Effector CD4-positive, alpha-beta T cell (primary cell): Measurements from ENCODE around the gene CDH20.

ENCODE experiments used
- DNase-seq: peaks from one replicate; pipeline ENCODE4 v3.0.0-alpha.2; 2020

CDH20 gene

DNA sequence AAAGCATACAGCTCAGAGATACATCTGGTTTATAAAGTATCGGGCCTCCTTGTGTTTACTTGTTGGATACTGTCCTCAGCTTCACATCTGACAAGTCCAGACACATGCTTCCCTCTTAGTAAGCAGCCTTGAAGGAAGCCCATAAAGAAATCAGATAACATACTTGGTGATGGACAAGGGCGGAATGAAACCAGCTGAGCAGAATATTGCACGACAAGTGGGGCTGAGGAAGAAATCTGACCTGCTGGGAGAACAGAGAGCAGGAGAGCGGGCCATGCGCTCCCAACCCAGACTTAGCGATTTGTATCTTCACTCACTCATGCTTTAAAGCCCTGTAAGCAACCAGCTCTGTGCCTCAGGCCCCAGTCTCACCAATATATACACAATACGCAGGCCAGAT, 208.4 kb downstream of the CDH20 start:
- no peak for DNase-seq

DNA sequence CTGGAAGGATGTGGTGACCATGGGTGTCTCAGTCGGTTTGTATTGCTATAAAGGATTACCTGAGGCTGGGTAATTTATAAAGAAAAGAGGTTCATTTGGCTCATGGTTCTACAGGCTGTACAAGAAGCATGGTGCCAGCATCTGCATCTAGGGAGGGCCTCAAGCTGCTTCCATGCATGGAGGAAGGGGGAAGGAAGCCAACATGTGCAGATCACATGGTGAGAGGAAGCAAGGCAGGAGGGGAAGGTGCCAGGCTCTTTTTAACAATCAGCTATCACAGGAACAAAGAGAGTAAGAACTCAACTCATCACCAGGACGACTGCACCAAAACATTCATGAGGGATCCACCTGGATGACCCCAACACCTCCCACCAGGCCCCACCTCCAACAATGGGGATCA, 209.4 kb downstream of the CDH20 start:
- DNase-seq = no peak

DNA sequence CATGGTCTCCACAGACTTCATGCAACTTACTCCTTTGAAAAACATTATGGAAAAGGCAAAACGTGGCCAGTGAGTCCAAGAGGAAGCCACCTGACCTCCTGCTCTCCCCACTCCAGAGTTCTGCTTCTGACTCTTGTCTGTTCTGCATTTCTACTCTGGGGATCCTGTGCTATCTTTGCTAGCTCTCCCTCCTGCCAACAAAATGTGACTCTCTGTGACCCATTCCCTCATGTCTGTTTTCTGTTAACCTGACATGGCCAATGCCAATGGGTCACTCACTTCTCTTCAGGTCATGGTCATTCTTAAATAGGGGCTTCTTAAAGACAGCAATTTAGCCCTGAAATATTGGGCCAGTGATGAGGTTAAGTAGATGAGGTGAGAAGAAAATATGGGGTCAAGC, 210.3 kb downstream of the CDH20 start:
- DNase-seq = no peak

DNA sequence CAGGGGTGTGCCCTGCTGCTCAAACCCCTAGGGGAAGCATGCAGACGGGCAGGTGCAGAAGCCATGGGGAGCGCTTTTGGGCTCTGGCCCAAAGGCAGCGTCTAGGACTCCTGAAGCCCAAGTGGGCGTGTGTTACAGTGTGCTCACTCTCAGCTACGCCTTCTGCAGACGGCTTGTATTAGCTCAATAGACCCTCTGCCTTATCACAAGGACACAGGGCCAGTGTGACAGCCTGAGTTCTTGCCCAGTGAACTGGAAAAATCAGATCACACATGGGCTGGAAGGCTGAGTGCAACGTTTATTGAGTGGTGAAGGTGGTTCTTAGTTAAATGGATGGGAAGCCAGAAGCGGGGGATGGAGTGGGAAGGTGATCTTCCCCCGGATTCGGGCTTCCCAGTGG, 210.9 kb downstream of the CDH20 start:
- DNase-seq = no peak

DNA sequence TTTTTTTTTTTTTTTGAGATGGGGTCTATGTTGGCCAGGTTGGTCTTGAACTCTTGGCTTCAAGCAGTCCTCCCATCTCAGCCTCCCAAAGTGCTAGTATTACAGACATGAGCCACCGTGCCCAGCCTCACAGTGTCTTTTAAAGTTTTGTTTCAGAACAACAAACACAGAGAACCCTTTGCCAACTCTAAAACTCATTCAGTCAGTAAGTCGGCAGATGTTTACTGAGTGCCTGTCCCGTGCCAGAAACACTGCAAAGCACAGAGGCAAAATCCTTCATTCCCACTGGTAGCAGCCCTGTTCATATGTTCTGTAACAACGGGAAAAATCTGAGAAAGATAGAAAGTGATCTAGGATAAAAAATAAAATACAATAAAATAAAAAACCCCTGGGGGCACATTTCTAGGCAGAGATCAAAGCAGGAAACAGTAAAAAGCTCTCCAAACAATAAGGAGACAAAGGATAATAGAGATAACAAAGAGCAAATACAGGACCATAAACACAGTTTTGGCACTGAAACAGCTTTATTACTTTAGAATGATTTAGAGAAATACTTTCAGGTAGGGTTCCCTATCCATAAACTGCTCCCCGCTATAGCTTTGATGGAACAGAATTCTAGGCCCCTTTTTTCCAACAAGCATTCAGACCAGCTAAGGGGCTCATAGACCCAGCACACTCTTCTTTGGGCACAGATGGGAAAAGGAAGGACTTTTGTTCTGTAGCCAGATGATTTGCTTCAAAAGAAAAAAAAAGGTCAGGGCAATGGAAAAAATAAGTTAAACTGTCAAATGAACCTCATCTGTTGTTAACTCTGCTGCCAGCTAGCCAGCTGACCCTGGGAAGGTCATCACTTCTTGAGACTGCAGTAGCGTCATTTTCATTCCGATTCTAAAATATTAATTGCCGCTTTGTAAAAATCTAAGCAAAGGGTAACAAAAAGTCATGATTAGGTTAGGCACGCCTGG, 212.3 kb downstream of the CDH20 start:
- DNase-seq = no peak

DNA sequence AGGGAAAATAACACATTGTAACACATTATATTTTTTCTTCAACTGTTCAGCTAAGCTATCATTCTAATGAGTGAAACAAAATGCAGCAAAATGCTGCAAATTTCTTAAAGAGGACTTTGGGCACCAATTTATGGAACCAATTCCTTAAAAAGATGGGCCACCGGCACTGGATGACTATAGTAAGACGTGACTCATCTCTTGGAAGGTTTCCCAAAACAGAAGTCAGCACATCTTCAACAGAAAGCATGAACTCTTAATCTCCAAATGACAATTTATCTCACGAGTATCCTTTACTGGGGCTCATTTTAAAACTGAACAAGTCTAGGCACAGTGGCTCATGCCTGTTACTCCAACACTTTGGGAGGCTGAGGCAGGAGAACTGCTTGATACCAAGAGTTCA, 213.4 kb downstream of the CDH20 start:
- no peak for DNase-seq

DNA sequence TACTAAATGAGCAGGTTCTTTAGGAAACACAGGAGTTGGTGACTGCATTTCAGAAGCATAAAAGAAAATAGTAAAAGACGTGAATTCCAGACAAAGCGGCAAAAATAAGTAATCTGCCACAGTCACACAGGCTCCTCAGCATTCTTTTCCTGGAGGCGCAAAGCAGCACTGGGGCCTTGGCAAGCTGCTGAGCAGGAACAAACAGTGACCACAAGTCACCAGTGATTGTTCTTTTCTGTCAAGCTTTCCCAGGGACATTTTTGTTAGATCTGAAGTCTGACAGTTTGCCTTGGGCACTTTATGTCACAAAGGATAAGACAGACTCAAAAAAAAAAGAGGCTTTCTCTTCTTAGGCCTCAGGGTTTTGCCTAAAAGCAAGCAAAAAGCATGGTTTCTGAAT, 216.2 kb downstream of the CDH20 start:
- DNase-seq = no peak

DNA sequence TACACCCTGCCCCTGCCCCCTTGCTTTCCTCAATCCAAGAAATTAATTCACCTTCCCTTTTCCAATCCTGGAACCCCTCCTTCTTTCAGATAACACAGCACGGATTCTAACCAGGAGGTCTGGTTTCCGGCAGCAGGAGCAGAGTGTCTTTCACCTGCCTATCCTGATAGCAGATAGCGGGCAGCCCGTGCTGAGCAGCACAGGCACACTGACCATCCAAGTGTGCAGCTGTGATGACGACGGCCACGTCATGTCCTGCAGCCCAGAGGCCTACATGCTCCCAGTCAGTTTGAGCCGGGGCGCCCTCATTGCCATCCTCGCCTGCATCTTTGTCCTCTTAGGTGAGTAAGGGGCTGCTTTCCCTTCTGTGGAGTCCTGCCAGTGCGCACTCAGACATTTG, 216.7 kb downstream of the CDH20 start:
- DNase-seq = no peak

DNA sequence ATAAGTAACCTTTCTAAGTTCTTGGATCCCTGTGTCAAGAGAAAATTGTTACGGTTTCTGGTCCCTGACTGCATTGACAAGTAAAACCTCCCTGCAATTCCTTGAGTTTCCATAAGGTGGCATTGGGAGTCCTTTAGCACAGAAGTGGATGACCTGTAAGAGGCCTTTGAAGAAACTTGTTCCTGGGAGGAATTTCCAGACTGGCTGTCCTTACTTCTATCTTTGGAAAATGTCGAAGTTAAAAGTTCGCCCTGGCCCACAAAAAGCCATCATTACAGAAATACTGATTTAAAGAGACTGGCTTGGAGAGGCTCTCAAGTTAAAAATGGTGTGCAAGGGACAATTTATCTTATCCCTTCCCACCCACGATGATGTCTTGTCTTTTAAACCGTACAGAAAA, 218.4 kb downstream of the CDH20 start:
- no peak for DNase-seq

DNA sequence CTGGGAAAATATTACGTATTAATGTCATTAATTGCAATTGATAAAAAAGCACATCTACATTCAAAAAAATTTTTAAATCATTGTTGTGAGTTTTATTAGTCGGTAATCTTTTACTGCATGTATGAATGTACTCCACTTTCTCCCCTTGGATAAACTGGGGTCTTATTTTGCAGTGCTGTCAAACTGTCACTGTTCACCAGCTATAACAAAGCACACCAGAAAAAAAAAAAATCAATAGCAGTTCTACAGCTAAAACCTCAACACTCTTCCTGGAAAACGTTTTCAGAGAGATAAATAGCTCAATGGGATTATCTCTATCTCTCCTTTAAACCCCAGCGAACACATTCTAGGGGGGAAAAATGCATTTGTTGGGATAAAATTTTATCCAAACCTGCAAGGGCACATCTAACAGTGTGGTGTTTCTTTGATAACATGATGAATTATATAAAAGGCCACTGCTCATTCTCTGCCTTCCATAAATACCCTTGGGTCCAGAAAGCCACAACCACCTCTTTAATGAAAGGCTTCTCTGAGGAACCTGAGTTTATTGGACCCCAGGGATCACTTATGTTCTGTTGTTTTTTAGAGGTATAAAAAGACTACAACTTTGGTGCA, 219.9 kb downstream of the CDH20 start:
- no peak for DNase-seq

DNA sequence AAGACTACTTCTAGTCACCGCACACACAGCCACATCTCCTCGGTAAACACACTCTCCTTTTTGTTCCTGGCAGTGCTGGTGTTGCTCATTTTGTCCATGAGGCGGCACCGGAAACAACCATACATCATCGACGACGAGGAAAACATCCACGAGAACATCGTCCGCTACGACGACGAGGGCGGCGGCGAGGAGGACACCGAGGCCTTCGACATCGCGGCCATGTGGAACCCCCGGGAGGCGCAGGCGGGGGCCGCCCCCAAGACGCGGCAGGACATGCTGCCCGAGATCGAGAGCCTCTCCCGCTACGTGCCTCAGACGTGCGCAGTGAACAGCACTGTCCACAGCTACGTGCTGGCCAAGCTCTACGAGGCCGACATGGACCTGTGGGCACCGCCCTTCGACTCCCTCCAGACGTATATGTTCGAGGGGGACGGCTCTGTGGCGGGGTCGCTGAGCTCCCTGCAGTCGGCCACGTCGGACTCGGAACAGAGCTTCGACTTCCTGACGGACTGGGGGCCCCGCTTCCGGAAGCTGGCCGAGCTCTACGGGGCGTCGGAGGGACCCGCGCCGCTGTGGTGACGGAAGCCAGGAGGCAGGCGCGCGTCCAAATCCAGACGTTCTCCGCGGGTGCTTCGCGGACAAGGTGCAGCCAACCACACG, 221.0 kb downstream of the CDH20 start:
- DNase-seq = no peak

DNA sequence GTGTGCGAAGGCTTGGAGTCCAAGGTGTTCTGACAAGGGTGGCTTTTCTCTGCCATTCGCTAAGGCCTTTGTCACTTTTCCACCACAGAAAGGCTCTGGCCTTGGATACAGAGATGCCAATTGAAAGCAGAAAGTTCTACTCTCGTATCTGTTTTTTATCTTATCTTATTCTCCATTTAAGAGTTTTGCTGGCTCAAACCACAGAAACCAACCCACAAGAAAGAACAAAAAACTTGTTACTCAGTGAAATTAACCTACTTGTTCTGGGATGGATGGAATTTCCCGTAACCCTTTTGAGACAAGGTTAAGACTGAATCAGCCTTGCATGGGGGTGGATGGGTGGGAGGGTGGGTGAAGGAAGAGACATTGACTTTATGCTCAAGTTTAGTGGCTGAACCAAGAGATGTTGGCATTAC, 221.7 kb downstream of the CDH20 start:
- no peak for DNase-seq

DNA sequence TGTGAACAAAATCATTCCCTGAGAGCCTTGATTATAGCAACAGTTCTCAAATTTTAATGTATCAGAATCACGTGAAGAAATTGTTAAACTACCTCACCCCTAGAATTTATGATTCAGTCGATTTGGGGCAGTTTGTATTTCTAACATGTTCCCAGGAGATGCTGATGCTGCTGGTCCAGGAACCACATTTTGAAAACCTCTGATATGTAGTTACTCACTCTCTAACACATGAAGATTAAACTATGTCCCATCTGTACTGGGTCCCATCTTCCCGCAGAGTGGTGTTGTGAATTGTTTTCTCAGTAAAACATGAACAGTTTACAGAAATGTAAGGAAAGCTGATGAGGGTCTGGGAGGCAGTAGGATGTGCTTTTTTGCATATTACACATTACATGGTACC, 223.1 kb downstream of the CDH20 start:
- no peak for DNase-seq

DNA sequence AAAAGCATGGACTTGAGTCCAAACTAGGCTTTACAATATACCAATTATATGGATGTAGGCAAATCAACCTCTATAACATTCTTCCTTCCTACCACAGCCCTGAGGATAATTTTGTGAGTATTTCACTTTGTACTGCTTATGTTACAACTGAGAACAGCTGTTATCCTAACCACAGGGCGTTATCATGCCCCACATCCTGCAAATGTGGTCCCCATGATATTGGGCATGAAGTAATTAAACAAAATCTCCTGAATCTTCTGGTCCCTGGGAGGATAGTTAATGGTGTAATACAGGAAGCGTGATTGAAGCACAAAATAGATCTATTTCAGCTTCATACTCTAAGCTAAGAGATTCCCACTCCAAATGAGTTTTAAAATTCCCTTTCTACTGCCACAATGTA, 223.6 kb downstream of the CDH20 start:
- DNase-seq = no peak

DNA sequence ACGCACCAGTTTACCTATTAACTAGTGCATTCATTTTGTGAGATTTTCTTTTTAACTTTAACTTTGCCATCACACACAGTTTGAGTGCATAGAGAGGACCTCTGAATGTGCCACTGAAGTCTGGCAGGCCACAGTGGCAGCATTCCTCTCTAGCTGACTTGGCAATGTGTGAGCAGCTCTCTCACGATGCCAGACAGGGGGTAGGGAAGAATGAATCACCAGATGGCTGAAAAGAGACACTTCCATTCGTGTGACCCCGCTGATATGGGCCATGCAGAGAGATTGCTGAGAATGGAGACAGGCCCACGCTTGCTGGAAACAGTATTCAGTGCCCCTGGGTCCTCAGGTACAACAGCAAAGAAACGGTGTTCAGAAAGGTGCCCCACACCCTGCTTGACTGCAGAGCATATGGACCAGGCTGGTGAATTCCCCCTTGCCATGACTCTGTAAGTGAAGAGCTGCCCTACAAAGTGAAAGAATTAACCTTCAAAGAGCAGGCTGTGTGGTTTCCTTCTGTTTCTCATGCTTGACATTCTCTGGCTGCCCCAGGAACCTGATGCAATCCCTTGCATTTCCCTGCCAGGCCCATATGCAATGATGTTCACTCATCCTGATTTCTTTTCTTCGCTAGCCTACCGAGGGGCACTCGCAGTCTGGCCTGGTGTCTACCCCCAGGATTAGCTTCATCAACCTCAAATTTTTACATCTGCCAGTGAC, 236.1 kb downstream of the CDH20 start:
- DNase-seq = no peak

DNA sequence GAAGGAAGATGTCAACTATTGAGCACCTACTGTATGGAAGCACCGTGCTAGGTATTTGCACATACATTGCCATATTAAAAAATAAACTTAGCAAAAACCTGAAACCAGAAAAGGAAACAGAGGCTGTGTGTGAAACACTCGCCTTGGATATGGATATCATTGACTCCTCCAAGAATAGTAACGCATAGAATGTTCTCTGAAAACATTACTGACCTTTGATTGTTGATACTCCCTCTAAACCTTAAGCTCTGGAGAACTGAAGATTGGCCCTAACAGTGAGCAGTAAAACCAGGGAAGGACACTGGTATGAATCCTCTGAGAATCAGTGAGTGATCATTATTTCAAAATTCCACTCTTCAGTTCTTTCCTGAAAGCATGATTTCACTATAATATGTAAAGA, 236.8 kb downstream of the CDH20 start:
- no peak for DNase-seq

DNA sequence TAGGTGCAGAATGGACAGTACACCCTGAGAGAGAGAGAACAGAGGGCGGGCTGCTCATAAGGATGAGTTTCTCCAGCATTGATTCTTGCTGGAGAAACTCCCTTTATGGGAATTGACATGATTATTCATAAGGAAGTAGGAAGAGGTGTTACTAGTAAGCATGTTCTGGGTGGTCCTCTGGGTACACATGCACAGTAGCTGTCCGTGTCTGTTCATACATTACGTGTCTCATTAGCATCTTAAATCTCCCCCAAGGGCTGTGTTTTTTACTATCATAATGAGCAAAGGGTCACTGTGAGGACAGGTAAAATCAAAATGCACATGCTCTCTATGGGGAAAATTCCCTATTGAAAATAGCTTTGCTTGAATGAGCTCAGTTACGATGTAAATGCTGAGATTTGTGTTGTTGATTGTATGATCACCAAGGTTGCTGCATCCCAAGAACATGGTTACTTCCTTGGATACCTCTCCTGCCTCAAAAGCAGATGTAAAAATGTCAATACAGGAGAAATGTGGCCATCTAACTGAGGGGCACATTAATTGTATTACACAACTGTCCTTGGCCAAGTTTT, 238.9 kb downstream of the CDH20 start:
- no peak for DNase-seq

DNA sequence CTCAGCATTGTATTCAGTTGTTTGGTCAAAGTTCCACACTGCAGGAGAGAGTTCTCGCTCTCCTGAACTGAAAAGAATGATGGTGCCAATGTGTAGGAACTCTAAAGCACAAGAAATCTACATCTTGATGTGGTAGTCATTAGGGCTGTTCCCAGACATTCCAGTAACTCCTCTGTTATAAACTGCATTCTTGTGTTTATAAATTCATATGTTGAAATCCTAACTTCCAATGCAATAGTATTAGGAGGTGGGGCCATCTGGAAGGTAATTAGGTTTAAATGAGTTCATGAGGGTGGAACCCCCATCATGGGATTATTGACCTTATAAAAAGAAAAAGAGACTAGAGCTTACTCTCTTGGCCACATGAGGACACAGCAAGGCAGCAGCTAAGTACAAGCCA, 239.6 kb downstream of the CDH20 start:
- DNase-seq = no peak

DNA sequence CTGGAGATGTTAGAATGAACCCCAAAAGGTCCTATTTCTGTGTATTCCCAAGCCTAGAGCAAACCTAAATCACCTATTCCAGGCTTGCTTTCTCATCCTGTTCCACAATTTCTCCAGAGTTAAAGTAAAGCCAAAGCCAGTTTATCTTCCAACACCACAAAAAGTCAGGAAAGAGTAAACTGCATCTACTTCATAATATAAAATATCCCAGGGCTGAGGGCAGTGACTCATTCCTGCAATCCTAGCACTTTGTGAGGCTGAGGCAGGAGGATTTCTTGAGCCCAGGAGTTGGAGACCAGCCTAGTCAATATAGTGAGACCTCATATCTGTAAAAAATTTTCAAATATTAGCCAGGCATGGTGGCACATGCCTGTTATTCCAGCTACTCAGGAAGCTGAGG, 241.4 kb downstream of the CDH20 start:
- DNase-seq = no peak

DNA sequence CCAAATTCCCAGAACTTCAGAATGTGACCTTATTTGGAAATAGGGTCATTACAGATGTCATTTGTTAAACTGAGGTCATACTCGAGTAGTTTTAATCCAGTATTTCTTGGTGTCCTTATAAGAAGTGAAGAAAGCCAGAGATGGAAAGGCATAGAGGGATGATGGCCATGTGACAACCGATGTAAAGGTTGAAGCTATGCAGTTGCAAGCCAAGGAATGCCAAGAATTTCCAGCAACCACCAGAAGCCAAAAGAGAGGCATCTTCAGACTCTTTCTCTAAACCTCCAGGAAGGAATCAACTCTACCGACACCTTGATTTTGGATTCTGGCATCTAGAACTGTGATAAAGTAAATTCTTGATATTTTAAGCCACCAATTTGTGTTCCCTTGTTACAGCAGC, 242.2 kb downstream of the CDH20 start:
- no peak for DNase-seq

DNA sequence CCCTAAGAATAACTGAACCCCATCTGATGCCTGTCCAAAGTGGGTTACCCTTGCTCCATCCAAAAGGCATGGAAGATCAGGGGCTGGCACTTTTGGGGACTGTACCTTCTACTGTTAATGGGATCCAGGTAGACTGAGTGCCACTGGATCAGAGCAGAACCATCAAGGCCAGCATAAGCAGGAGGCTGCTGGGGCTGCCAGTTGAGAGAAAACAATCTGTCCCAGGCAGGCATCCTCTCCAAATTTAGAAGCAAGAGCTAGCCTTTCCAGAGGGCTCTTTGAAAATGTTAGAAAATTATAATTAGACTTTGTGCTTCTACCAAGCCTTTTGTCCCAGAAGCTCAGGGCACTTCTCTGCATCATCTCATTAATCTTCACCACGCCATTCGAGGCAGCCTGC, 245.6 kb downstream of the CDH20 start:
- no peak for DNase-seq

DNA sequence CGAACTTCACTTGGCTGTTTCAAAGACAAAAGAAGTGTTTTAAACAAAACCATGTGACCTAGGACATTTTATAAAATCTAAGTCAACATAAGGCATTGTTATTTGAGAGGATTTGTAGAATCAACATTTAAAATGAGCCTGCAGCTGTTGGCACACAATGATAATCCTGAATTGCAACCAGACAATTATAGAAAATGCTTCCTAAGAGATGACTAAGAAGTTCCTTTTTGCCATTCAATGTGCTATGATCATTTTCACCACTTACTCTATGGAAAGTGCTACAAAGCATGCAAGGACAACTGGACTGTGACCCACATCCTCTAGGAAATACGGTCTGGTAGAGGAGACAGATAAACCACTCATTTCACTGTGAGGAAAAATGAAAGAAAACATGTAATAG, 246.4 kb downstream of the CDH20 start:
- DNase-seq = no peak

DNA sequence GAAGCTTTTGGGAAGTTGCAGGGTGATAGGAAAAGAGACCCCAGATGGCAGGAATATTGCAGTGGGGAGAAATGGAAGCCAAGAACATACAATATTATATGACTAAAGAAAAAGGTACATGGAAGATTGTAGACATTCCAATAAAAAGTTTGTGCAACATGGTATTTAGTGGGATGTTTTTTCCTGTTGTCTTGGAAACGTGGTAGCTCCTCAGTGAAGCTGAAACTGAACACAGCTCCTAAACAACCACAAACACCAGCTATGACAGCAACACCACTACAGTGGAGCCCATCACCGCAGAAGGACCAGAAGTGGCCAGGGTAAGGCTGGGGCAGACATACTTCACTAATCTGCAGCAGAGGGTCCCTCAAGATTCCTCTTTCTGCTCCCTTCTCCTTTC, 246.8 kb downstream of the CDH20 start:
- DNase-seq = no peak
